Heart left ventricle (tissue), 16 donors: ENCODE data around the gene LBHD1. TPM values are rescaled to one million over a fixed set of nuclear protein-coding genes. Genes with fewer than 3 reads are reported as not detected.

ENCODE experiments used
- ATAC-seq, 4 donors: fragments of 200-7000 bp; cut with Tn5 transposase; one replicate each; pipeline ENCODE4 v1.9.1; 2020 to 2022; ENCODE audit warnings: moderate library complexity in 4 of 4, mild to moderate bottlenecking in 3 of 4, moderate number of reproducible peaks in 1 of 4
- DNase-seq, 5 donors: peaks; one replicate each; pipeline ENCODE4 v3.0.0-alpha.2; 2020
- H3K27ac ChIP-seq, 12 donors: fragments of 200-600 bp; sonication (generic) in 4 of 12; one replicate each; pipeline versions ENCODE4 v1.5.0 to v1.8.0; 2016 to 2022; ENCODE audit warnings: mild to moderate bottlenecking in 2 of 12
- H3K27me3 ChIP-seq, 9 donors: fragments of 200-600 bp; sonication (generic) in 2 of 9; one replicate each; pipeline versions ENCODE4 v1.5.1 to v1.8.0; 2016 to 2022; ENCODE audit warnings: mild to moderate bottlenecking in 3 of 9
- H3K36me3 ChIP-seq, 9 donors: fragments of 200-600 bp; sonication (generic) in 2 of 9; one replicate each; pipeline versions ENCODE4 v1.5.0 to v1.8.0; 2018 to 2022; ENCODE audit warnings: mild to moderate bottlenecking in 2 of 9
- H3K4me1 ChIP-seq, 12 donors: fragments of 200-600 bp; sonication (generic) in 4 of 12; one replicate each; pipeline versions ENCODE4 v1.5.0 to v1.8.0; 2016 to 2022; ENCODE audit warnings: mild to moderate bottlenecking in 3 of 12
- H3K4me3 ChIP-seq, 12 donors: fragments of 200-600 bp; sonication (generic) in 4 of 12; one replicate each; pipeline versions ENCODE4 v1.5.0 to v1.8.0; 2017 to 2022; ENCODE audit warnings: mild to moderate bottlenecking in 9 of 12, moderate library complexity in 4 of 12
- H3K9me3 ChIP-seq, 12 donors: fragments of 200-600 bp; sonication (generic) in 4 of 12; one replicate each; pipeline versions ENCODE4 v1.5.0 to v1.8.0; 2016 to 2022; ENCODE audit warnings: mild to moderate bottlenecking in 1 of 12
- CTCF ChIP-seq, 12 donors: fragments of 200-600 bp; sonication (generic) in 4 of 12; IDR thresholded peaks; one replicate each; pipeline versions ENCODE4 v1.5.0 to v1.8.0; 2018 to 2022; ENCODE audit warnings: antibody characterized with exemption in 12 of 12, mild to moderate bottlenecking in 5 of 12
- POLR2A ChIP-seq, 2 donors: fragments of 450-650 bp; IDR thresholded peaks; one replicate each; pipeline ENCODE4 v1.6.1; 2017; ENCODE audit warnings: antibody characterized with exemption in 2 of 2, mild to moderate bottlenecking in 2 of 2, moderate library complexity in 2 of 2
- WGBS, 4 donors: extraction: QIAGEN DNeasy Blood & Tissue Kit in 2 of 4; methylation state at CpG; one replicate each; pipeline versions ENCODE4 v1.1.5 to v1.1.7; 2013 to 2018; 5-methylcytosine and 5-hydroxymethylcytosine counted together
- intact Hi-C, 10 donors: fragments of 100-400 bp; cut with DNase I; formaldehyde crosslinking; loops; one replicate each; pipeline versions ENCODE4 v1.11.1 to v1.14.2; 2022
- polyA plus RNA-seq, 2 donors: library from polyadenylated mRNA; stranded (reverse); fragments of 200-250 nt; gene quantifications; one replicate each; pipeline ENCODE4 v1.2.3, GENCODE V29; 2013
- total RNA-seq, 9 donors: library from RNA; depleted of rRNA in 2 of 9; stranded (reverse); fragments of >200 nt in 2 of 9; fragmentation: NEBNext Ultra II Directional in 3 of 9; extraction: Animal tissue kit (Norgen Biotek cat#: 25700) in 3 of 9; gene quantifications; one replicate each; pipeline versions ENCODE4 v1.1.0 to v1.2.4, GENCODE V29; 2016 to 2023
- donor health status: ischemic (EF 13 %, LVEDD 7.1; RV severe dilation, severe dysfunction).
- donor health status: healthy with polysubstance abuse.
- donor health status: DM: no; HTN: yes; CAD: no.
- donor health status: DM: no; HTN: no; CAD: no.
- donor health status: ischemic (EF 25% LVEDD 6.9; RV normal size, moderate dysfunction).
- donor health status: ischemic (EF 25% LVEDD 5.7; RV mildly dilated, moderate dysfunction).
- donor health status: healthy.
- donor health status: DM: yes; HTN: yes; CAD: no.
- donor health status: ischemic (EF 35%, LVEDD 5.7; RV mildly dilated, moderate dysfunction).
- donor health status: nonischemic (EF 11% LVEDD 7.7; RV severe dilation, severe dysfunction).
- donor health status: DM: yes; HTN: yes; CAD: no.
- donor health status: PGD.
- donor health status: ischemic (EF 29% LVEDD 5.4; RV normal size, mild dysfunction).
- donor health status: nonischemic (EF 23%, LVEDD 6.1; RV moderate dilation, normal function).

Gene LBHD1
- total and polyA plus RNA-seq, 11 donors: 1.4 to 6.3 (median 2.4) TPM

GRCh38 chr11:62716206-62716605, 44.1 kb upstream of the LBHD1 start:
- TF ChIP-seq POLR2A (IDR thresholded peaks at IDR 0.05) (no peak), CTCF (IDR thresholded peaks at IDR 0.05) (no peak)
- Histone ChIP-seq H3K27me3 (no peaks in the 10 kb centered on the region), H3K9me3 (no peaks in the 10 kb centered on the region), H3K4me1 (peaks cover 0 to 26% (median 11%) of the 10 kb centered on the region in 12 donors), H3K36me3 (peaks cover 13 to 100% (median 98%) of the 10 kb centered on the region in 9 donors), H3K27ac (no peak overlapping the region), H3K4me3 (no peak overlapping the region)
- WGBS, 4 donors: 87 to 91% (median 90%) methylated on average over 5 of the region's 5 CpGs
- intact Hi-C loops: no loop called here
- DNase-seq (no peak), ATAC-seq (no peak)

GRCh38 chr11:62715150-62716130, 43.4 kb upstream of the LBHD1 start:
- TF ChIP-seq CTCF (IDR thresholded peaks at IDR 0.05): no peak
- no peak for TF ChIP-seq POLR2A (IDR thresholded peaks at IDR 0.05)
- ATAC-seq (no peak), DNase-seq (no peak)
- Histone ChIP-seq H3K27ac (no peak overlapping the region), H3K27me3 (no peaks in the 10 kb centered on the region), H3K4me3 (no peak overlapping the region), H3K9me3 (no peaks in the 10 kb centered on the region), H3K4me1 (peaks cover 0 to 28% (median 14%) of the 10 kb centered on the region in 12 donors), H3K36me3 (peaks cover 13 to 100% (median 98%) of the 10 kb centered on the region in 9 donors)
- 90 to 93% (median 91%) methylated on average over 24 of the region's 24 CpGs for WGBS, 4 donors
- intact Hi-C loops: no loop called here

- H3K4me1 ChIP-seq: peaks cover 0 to 44% (median 28%) of the 10 kb centered on the region in 12 donors
- WGBS, 4 donors: 52 to 64% (median 59%) methylated on average over 2 of the region's 2 CpGs
- intact Hi-C loops: no loop called here
Measured at GRCh38 chr11:62713343-62713742, 41.3 kb upstream of the LBHD1 start.

More at GRCh38 chr11:62713343-62713742, 41.3 kb upstream of the LBHD1 start:
- Histone ChIP-seq H3K27me3 (no peaks in the 10 kb centered on the region), H3K4me3 (no peak overlapping the region), H3K36me3 (peaks cover 9 to 83% (median 80%) of the 10 kb centered on the region in 9 donors), H3K27ac (peak overlapping the region; percentile 1 to 80 (median 62)), H3K9me3 (no peaks in the 10 kb centered on the region)
- no peak for TF ChIP-seq POLR2A (IDR thresholded peaks at IDR 0.05)
- TF ChIP-seq CTCF (IDR thresholded peaks at IDR 0.05): no peak
- DNase-seq (peak in 1 of 5 donors; percentile 35), ATAC-seq (no peak)
